Activated CD8-positive, alpha-beta memory T cell treated with anti-CD3 and anti-CD28 coated beads for 24 hours (primary cell): ENCODE results near the gene NT5DC1.

Experiments used
- DNase-seq: peaks from one replicate; pipeline ENCODE4 v3.0.0-alpha.2; 2020

Gene NT5DC1

DNA sequence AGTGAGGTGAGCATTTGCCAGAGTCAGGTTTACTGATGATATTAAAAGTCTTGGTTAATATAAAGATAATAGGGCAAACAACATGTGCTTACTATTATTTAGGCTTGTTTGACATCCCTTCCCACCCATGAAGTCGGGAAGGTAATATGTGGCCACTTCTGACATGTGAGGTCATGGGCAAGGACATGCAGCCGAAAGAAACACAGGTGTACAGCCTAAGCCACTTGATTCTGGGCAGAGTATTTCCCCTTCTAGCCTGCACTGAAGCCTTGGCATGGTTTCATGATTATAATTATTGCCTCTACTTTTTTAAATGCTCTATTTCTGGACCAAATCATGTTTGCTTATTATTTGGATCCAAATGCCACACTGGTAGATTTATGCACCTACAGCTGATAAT lies 100.9 kb downstream of the NT5DC1 start:
- DNase-seq: no peak

DNA sequence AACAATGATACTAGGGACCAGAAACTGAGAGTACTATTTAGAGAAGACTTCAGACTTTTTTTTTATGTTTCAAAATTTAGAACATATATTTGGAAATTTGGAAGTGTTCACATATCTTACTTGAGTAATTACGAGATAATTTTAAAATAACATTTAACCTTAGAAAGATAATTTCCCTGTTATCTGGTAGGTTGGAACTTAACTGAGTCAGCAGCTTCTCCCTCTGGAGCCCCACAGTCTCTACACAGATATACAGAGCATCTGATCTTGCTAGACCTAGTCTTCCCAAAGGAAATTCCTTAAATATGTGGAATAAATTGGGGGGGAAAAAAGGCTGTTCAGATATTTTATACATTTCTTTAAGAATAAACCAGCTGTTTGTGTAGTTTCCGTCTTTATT lies 104.6 kb downstream of the NT5DC1 start:
- no peak for DNase-seq

DNA sequence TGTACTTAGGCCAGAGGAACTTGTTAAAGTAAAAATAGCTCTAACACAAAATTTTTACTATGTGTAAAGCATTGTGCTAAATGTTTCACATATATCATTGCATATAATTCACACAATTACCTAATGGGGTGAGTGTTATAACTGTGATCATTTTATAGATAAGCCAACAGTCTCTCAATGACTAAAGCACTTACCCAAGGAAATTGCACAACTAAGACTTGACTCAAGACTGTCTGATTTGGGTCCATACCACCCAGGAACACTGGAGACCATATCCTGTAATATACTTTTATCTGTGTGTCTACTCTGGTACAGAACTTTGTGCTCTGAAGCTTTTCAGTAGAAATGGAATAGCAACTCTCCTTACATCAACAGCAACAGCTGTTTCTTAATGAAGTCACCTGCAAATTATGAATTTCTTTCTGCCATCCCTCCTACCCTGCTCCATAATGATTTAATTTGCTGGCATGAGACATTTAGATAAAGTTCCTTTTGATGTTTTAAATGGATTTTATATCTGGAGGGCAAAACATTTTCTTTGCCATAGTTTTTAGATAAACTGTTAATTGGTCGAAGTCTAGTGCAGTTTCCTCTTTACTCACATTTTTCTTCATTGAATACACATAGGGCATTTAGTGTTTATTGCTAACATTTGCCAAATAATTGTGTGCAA lies 105.7 kb downstream of the NT5DC1 start:
- no peak for DNase-seq

GRCh38 chr6:116208056-116208785 lies 107.6 kb downstream of the NT5DC1 start:
- no peak for DNase-seq

- DNase-seq: no peak
These were observed 109.7 kb downstream of the NT5DC1 start for GRCh38 chr6:116210316-116210715.

DNA sequence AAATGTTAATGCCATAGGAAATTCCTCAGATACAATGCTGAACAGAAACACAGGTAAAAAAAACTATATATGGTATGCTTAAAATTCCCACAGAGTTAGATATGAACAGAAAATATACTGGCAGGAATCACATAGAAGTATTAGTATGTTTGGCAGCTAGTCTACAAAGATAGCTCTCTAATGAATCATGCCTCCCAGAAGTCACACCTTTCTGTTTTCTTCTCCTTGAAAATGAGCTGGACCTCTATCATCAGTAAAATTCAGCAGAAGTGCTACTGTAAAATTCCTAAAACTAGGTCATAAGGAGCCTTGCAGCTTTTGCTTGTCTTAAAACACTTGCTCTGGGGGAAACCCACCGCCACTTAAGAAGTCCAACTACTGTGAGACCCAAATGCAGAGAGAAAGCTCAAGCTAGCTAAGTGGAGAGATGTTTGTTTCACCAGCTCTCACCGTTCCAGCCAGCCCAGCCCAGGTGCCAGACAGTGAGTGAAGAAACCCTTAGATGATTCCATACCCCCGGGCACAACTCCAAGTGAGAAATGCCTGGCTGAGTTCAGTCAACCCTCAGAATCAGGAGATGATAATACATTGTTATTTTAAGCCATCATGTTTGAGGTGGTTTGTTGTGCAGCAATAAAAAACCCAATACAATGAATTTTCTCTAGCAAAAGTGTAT lies 110.2 kb downstream of the NT5DC1 start:
- no peak for DNase-seq

DNA sequence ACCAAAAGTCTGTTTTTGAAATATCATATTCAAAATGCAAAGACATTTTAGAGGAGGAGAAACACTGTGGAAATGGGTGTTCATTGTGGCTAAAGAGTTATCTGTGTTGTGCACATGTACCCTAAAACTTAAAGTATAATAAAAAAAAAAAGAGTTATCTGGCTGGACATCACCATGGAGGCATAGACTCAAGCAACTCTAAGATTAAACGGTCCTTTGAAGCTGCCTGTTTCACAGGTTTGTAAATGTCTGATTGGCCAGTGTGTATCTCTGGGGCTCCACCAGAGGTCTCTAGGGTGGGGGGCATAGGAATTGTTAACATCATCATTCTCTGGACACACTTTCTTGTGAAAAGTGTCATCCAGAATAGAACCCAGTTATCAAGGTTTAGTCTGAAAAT lies 114.0 kb downstream of the NT5DC1 start:
- no peak for DNase-seq

- no peak for DNase-seq
These were observed 114.8 kb downstream of the NT5DC1 start for GRCh38 chr6:116215414-116215813.

- no peak for DNase-seq
These were observed 116.4 kb downstream of the NT5DC1 start for GRCh38 chr6:116217069-116217468.

DNA sequence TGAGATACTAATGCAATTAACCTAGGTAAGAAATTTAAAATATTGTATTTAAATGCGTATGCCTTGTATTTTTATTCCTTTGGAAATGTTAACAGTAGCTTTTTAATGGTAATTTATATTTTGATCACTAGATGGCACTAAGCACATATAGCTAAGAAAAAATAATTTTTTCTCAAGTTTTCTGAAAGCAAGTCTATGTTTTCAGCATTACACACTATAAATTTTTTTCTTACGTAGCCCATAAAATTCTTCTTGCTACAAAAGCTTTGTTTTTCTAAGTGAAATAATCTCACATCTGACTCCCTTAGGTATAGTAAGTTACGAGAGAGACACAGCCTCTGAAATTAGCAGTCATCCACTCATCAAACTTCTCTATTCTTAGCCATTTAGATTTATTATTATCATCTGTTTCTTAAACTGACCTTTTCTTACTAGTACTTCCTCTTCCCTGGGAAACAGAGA lies 117.5 kb downstream of the NT5DC1 start:
- no peak for DNase-seq

- no peak for DNase-seq
These were observed 118.2 kb downstream of the NT5DC1 start for GRCh38 chr6:116218866-116219265.

- no peak for DNase-seq
These were observed 120.4 kb downstream of the NT5DC1 start for GRCh38 chr6:116221067-116221466.

DNA sequence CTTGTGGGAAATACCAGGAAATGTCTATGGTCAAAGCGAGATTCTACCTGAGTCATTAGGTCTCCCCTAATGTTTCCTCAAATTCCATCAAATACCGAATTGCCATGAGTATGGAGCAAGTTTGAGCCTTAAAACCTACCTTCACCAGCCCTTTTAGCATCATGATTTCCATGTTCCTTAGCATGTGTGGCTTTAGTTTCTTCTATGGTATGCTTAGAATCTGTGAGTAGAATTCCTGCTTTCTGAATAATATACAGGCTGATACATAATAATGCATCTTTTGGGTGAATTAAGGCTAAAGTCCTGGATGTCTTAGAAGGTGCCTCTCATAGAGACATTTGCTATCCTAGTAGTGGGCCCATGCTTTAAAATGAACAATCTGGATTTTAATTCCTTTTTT lies 121.3 kb downstream of the NT5DC1 start:
- DNase-seq: no peak

- DNase-seq: no peak
These were observed 122.7 kb downstream of the NT5DC1 start for GRCh38 chr6:116223355-116223754.

- DNase-seq: no peak
These were observed 128.7 kb downstream of the NT5DC1 start for GRCh38 chr6:116229287-116229913.

DNA sequence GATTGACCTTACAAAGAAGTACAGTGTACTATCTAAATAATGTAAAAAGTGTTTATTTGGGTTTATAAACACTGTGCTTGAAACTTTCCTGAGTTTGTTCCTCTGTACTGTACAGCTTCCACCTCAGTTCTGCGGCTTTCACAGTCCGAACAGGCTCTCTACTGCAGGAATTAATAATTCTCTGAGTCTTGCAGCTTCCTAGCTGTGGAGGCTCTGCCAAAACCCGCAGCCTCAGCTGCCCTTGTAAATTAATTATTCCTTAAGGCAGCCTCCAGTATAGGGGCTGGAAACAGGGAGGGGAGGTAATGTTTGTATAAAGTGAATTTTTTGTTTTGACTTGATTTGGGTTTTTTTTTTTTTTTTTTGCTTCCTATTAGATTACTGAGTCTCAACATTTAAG lies 134.0 kb downstream of the NT5DC1 start:
- no peak for DNase-seq

GRCh38 chr6:116238083-116238482 lies 137.4 kb downstream of the NT5DC1 start:
- no peak for DNase-seq

GRCh38 chr6:116239256-116239655 lies 138.6 kb downstream of the NT5DC1 start:
- DNase-seq: no peak

GRCh38 chr6:116239856-116240255 lies 139.2 kb downstream of the NT5DC1 start:
- DNase-seq: no peak

GRCh38 chr6:116244284-116244683 lies 143.6 kb downstream of the NT5DC1 start:
- no peak for DNase-seq

GRCh38 chr6:116246089-116246488 lies 145.4 kb downstream of the NT5DC1 start:
- DNase-seq: no peak

DNA sequence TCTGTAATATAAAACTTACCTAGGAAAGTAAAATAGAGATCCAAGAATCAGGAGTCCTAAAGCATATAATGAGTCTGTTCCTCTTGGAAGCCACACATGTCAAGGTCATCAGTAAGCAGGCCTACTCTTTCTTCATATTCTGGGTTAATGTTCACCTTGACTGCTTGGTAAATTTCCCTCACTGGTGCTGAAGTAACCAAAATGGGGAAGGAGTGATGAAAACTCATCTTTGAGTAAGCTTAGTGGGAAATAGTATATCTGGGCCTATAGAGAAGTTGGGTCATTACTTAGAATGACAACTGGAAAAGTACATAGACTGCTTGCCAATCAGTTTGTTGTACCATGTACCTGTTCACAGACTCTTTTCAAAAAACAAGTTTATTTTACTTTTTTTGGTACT lies 146.6 kb downstream of the NT5DC1 start:
- no peak for DNase-seq

DNA sequence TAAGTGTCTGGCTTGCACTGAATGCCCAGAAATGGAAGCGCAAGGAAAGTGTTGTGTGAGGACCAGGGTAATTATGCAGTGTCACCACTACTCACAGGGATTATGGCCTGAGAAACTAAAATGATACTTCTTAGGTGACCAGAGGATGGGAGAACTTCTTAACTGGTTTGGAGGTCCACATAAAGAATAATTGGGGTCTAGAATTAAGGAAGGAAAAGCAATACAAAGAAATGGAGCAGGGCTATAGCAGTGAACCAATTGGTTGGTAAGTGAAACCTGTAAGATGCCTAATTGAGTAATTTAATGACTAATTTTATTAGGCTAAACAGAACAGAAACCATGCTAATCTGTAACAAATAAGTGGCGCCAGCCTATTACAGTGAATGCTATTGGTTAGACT lies 147.9 kb downstream of the NT5DC1 start:
- DNase-seq: no peak
